ENCODE results near the gene PSMD14.

- no peak for TF ChIP-seq CTCF (IDR thresholded peaks at IDR 0.05; ENCODE audit: poor library complexity)
- no peak for TF ChIP-seq EZH2 (IDR thresholded peaks at IDR 0.05; ENCODE audit: borderline replicate concordance)
- no peak for TF ChIP-seq EZH2phosphoT487 (IDR thresholded peaks at IDR 0.05; ENCODE audit: low read depth, severe bottlenecking, unreplicated experiment)
Measured at GRCh38 chr2:161384864-161385263, 76.6 kb downstream of the PSMD14 start.
